Memory B cell (primary cell): ENCODE measurements around the gene AP3D1.

Experiments used
- ATAC-seq: fragments of 150-1000 bp; cut with Tn5 transposase; 2 replicates; pipeline ENCODE4 v1.10.0; 2021; ENCODE audit warnings: low read depth, mild to moderate bottlenecking, moderate library complexity
- DNase-seq, 2 donors: peaks; one replicate each; pipeline ENCODE4 v3.0.0; 2022; ENCODE audit warnings: low spot score in 2 of 2
- H3K27ac Mint-ChIP-seq: one replicate; pipeline ENCODE4 v1.8.0; 2022; ENCODE audit warnings: mild to moderate bottlenecking, moderate library complexity, mixed read lengths
- H3K27me3 Mint-ChIP-seq: one replicate; pipeline ENCODE4 v1.8.0; 2022; ENCODE audit warnings: mixed read lengths
- H3K36me3 Mint-ChIP-seq: one replicate; pipeline ENCODE4 v1.8.0; 2022; ENCODE audit warnings: mild to moderate bottlenecking, mixed read lengths
- H3K4me1 Mint-ChIP-seq: one replicate; pipeline ENCODE4 v1.8.0; 2022; ENCODE audit warnings: mixed read lengths
- H3K4me3 Mint-ChIP-seq: one replicate; pipeline ENCODE4 v1.8.0; 2022; ENCODE audit warnings: mild to moderate bottlenecking, moderate library complexity, mixed read lengths
- H3K9me3 Mint-ChIP-seq: one replicate; pipeline ENCODE4 v1.8.0; 2022; ENCODE audit warnings: mixed read lengths

The AP3D1 gene

GRCh38 chr19:2189880-2190279 lies 38.5 kb upstream of the AP3D1 start:
- Mint-ChIP-seq H3K9me3 (no peaks in the 10 kb centered on the region), H3K27me3 (no peaks in the 10 kb centered on the region), H3K4me3 (no peak overlapping the region), H3K27ac (no peak overlapping the region), H3K4me1 (peaks cover 18% of the 10 kb centered on the region), H3K36me3 (peaks cover 23% of the 10 kb centered on the region)
- DNase-seq, result no peak
- ATAC-seq, result no peak

DNA sequence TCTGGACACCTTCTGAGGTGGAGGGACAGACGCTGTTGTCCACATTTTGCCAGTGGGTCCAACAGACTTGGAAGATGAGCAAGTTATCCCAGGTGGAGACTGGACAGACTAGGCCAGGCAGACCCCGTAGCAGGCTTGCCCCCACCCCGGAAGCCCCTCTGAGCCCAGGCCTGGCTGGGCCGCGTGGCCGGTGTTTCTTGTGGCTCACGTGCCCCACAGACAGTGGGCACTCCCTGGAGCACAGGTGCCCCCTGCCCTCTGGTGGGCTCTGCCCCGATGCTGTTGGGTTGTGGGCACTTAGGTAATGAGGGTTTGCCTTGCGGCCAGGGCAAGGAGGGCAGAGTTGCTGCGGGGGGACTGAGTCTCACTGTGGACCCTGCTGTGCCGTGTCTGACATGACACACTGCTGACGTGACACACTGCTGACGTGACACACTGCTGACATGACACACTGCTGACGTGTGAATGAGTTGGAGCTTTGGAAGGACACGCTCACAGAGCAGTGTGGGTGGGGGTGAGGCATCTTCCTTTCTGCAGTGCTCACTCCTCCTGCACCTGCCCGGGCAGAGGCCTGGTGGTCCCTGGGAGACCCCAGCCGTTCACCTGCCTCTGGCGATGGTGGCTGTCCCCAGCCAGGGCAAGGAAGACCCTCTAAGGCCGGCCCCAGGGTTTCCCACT lies 37.5 kb upstream of the AP3D1 start:
- Mint-ChIP-seq H3K36me3 (peaks cover 23% of the 10 kb centered on the region), H3K4me1 (peaks cover 21% of the 10 kb centered on the region), H3K9me3 (no peaks in the 10 kb centered on the region), H3K27ac (no peak overlapping the region), H3K4me3 (peak overlapping the region; percentile 21), H3K27me3 (no peaks in the 10 kb centered on the region)
- ATAC-seq (no peak), DNase-seq (no peak)

DNA sequence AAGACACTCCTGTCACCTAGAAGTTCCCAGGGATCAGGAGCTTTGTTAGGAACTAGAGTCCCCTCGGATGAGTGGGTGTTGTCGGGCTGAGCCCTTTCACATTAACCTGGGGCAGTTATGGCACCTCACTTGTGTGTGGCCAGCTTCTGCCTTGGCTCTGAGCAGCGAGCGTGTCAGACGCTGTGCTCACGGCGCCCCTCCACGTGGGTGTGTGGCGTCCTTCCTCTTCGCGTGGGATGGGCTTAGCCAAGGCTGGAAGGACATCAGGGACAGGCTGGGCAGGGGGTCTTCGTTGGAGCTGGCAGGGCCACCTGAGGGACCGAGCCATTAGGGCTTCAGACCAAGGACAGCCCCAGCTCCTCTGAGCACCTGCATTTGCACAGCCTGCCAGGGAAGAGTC lies 35.8 kb upstream of the AP3D1 start:
- peak overlapping the region; percentile 76 for H3K27ac Mint-ChIP-seq

DNA sequence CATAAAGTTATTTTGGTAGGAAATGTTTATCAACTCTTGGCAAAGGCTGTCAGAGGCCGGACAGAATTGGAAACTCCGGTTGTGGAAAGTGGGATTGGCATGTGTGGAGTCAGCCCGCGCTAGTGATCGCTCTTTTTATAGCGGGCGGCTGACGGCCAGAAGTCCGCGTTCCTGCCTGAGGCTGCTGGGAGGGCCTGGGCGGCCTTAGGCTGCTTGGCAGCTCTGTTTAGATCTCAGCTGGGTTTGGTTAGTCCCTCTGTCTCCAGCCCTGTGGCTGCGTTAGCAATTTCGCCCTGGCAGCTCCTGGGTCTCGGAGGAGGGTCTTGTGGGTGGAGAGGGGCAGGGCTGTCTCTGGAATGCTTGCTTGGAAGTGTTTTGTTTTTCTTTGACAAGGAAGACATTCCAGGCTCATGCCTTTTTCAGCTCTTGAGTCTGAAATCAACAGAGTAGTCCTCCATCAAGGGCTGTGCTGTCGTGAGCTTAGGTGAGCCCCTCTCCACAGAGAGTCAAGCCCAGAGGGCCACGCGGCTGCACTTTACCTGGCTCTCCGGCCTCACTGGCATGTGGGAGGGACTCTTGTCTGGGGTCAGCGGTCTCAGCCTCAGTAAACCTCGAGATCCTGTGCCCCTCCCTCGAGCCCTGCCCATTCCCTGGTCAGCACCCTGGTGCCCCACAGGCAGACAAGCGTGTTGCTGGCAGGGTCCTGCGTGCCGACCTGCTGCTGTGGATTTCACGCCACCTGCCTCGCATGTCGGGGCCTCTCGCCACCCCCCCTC lies 34.9 kb upstream of the AP3D1 start:
- Mint-ChIP-seq H3K27ac (no peak overlapping the region), H3K36me3 (peaks cover 11% of the 10 kb centered on the region)
- ATAC-seq, result no peak

More for the DNA sequence above, 35.8 kb upstream of the AP3D1 start:
- Mint-ChIP-seq H3K27me3 (no peaks in the 10 kb centered on the region), H3K4me3 (peak overlapping the region; percentile 54), H3K36me3 (peaks cover 15% of the 10 kb centered on the region), H3K9me3 (no peaks in the 10 kb centered on the region), H3K4me1 (peaks cover 28% of the 10 kb centered on the region)
- ATAC-seq (no peak), DNase-seq (no peak)

GRCh38 chr19:2185734-2186070 lies 34.3 kb upstream of the AP3D1 start:
- Mint-ChIP-seq H3K27ac (no peak overlapping the region), H3K4me1 (peaks cover 28% of the 10 kb centered on the region), H3K27me3 (no peaks in the 10 kb centered on the region), H3K4me3 (no peak overlapping the region), H3K36me3 (peaks cover 13% of the 10 kb centered on the region), H3K9me3 (no peaks in the 10 kb centered on the region)
- no peak for ATAC-seq
- DNase-seq, result no peak

More for the DNA sequence above, 34.9 kb upstream of the AP3D1 start:
- Mint-ChIP-seq H3K27me3 (no peaks in the 10 kb centered on the region), H3K4me3 (no peak overlapping the region), H3K9me3 (no peaks in the 10 kb centered on the region), H3K4me1 (peaks cover 28% of the 10 kb centered on the region)
- no peak for DNase-seq

DNA sequence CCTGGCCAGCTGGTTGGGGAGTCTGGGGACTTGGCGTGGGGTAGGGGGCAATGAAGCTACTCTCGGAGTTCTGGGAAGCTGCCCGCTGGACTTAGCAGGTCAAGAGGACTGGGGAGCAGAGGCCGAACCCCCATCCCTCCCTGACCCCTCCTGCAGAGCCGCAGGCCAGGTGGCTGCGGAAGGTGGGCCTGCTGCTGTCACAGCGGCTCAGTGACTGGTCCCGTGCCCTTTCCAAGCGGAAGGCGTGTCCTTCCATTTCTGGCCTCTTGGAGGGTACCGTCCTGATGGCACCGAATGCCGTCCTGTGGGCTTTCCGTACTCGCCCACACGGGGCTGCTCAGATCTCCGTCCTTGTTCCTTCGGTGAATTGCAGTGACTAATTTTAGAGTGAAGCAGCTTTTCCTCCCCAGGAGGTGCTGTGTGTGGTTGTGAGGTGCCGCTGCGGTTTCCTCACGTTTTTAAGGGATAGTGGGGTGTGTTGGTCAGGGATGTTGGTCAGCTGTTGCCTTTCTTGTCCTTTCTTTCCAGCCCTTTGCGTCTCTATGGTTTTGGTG lies 33.1 kb upstream of the AP3D1 start:
- Mint-ChIP-seq H3K4me1 (peaks cover 34% of the 10 kb centered on the region), H3K36me3 (peaks cover 14% of the 10 kb centered on the region), H3K4me3 (no peak overlapping the region), H3K9me3 (no peaks in the 10 kb centered on the region), H3K27ac (no peak overlapping the region), H3K27me3 (no peaks in the 10 kb centered on the region)
- no peak for DNase-seq
- no peak for ATAC-seq

GRCh38 chr19:2181633-2181997 lies 30.2 kb upstream of the AP3D1 start:
- H3K27me3 Mint-ChIP-seq, result no peaks in the 10 kb centered on the region
- H3K4me1 Mint-ChIP-seq, result peaks cover 25% of the 10 kb centered on the region
- no peaks in the 10 kb centered on the region for H3K9me3 Mint-ChIP-seq
- H3K36me3 Mint-ChIP-seq, result peaks cover 14% of the 10 kb centered on the region
- ATAC-seq (no peak), DNase-seq (no peak)
- no peak overlapping the region for H3K27ac Mint-ChIP-seq
- no peak overlapping the region for H3K4me3 Mint-ChIP-seq

DNA sequence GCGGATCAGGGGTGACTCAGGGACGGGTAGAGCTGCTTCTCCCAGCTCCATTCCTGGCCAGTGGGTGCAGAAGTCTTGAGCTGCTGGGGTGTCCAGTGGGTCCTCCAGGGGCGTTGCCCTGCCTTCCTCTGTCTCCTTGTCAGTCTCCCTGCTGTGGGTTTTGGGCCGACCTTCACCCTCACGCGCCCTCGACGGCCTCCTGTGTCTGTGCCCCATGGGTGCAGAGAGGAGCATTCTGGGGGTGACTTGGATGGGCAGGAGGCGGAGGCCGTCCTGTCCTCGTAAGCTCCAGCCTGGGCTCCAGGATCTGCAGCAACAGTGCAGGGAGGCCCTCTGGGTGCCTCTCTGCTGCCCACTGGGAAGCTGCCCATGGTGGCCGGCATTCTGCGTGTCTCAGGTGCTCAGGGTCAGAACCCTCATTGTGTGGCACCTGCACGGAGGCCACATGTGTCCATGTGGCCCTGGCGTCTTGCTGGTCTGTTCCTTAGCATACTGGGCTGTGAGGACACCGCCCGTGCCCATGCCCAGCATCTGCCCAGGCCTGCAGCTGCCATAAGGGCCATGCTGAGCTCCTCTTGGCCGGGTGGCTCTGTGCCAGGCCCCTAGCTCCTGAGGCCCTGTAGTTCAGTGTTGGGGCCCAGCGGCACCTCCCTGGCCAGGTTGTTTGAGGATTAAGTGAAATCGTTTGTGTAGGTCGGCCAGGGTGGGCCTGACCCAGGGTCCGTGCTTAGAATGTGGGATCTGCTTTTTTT lies 29.7 kb upstream of the AP3D1 start:
- DNase-seq, result no peak
- Mint-ChIP-seq H3K4me3 (peak overlapping the region; percentile 25), H3K27ac (peak overlapping the region; percentile 45), H3K4me1 (peaks cover 26% of the 10 kb centered on the region), H3K9me3 (no peaks in the 10 kb centered on the region), H3K27me3 (no peaks in the 10 kb centered on the region), H3K36me3 (peaks cover 14% of the 10 kb centered on the region)
- no peak for ATAC-seq

- H3K4me3 Mint-ChIP-seq, result no peak overlapping the region
- H3K4me1 Mint-ChIP-seq, result peaks cover 24% of the 10 kb centered on the region
- ATAC-seq (no peak), DNase-seq (no peak)
- no peaks in the 10 kb centered on the region for H3K27me3 Mint-ChIP-seq
- H3K36me3 Mint-ChIP-seq, result peaks cover 10% of the 10 kb centered on the region
- H3K9me3 Mint-ChIP-seq, result no peaks in the 10 kb centered on the region
- H3K27ac Mint-ChIP-seq, result peak overlapping the region; percentile 45
Measured at GRCh38 chr19:2180114-2180513, 28.7 kb upstream of the AP3D1 start.

DNA sequence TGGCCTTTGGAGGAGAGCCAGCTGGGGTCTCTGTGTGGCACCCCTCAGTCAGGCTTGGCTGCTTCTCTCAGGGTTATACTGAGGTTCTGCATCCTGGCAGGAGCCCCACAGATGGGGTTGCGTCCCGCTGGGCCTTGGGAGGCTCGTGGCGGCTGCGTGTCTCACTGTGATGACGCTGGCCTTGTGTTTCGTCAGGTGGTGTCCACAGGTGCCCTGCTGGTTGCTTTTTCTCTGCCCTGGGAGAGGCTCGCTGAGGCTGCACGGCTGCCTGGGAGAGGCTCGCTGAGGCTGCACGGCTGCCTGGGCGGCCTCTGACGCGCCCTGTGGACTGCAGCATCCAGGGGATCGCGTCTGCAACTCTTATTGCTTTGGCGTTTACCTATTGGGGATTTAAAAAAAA lies 27.7 kb upstream of the AP3D1 start:
- DNase-seq (no peak), ATAC-seq (no peak)
- Mint-ChIP-seq H3K4me1 (peaks cover 21% of the 10 kb centered on the region), H3K27me3 (no peaks in the 10 kb centered on the region), H3K27ac (no peak overlapping the region), H3K4me3 (no peak overlapping the region), H3K36me3 (peaks cover 11% of the 10 kb centered on the region), H3K9me3 (no peaks in the 10 kb centered on the region)

DNA sequence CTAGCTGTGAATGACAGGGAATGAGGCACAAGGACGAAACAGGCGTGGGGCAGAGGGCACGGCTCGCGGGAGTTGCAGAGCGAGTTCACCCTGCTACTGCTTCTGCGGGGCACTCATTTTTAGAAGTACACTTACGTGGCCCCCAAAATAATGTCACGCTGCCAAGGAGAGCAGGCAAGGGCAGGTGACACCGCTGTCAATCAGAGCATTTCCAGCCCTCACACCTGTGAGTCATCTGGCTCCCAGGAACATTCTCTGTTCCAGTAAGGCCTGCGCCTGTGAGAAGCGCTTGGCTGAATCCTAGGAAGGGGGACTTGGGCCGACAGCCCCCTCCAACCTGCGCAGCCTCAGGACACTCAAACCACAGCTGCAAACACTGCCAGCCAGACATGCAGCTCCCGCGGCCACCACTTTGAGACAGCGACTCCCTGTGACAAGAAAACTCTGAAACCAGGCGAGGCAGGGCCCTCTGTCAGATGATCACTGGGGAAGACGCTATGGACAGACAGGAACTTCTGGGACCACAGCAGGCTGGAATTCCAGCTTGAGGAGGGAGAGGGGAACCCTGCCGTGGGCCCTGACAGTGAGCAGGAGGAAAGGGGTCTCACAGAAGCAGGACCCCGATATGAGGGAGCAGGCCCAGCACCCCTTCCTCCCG lies 25.1 kb upstream of the AP3D1 start:
- H3K9me3 Mint-ChIP-seq, result no peaks in the 10 kb centered on the region
- ATAC-seq (no peak), DNase-seq (no peak)
- H3K4me3 Mint-ChIP-seq, result no peak overlapping the region
- H3K36me3 Mint-ChIP-seq, result peaks cover 10% of the 10 kb centered on the region
- H3K27ac Mint-ChIP-seq, result no peak overlapping the region
- H3K27me3 Mint-ChIP-seq, result no peaks in the 10 kb centered on the region
- peaks cover 20% of the 10 kb centered on the region for H3K4me1 Mint-ChIP-seq

DNA sequence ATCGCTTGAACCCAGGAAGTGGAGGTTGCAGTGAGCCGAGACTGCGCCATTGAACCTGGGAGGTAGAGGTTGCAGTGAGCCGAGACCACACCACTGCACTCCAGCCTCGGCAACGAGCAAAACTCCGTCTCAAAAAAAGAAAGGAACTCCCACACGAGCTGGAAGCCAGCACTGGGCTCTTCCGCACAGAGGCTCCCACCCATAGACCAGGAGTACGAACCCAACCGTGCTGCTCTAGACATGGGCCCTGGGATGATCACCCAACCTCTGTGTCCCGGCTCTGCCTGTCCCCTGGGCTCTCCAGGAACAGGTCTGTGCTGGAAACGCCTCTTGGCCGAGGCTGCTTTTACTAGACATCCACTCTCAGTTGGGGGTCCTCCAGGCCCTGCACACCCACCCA lies 24.4 kb upstream of the AP3D1 start:
- ATAC-seq (no peak), DNase-seq (no peak)
- Mint-ChIP-seq H3K9me3 (no peaks in the 10 kb centered on the region), H3K36me3 (peaks cover 8% of the 10 kb centered on the region), H3K27ac (no peak overlapping the region), H3K27me3 (no peaks in the 10 kb centered on the region), H3K4me1 (peaks cover 26% of the 10 kb centered on the region), H3K4me3 (no peak overlapping the region)

- H3K9me3 Mint-ChIP-seq, result no peaks in the 10 kb centered on the region
- no peaks in the 10 kb centered on the region for H3K27me3 Mint-ChIP-seq
- ATAC-seq, result no peak
- H3K27ac Mint-ChIP-seq, result no peak overlapping the region
- no peak for DNase-seq
- H3K4me1 Mint-ChIP-seq, result peaks cover 32% of the 10 kb centered on the region
- H3K36me3 Mint-ChIP-seq, result peaks cover 6% of the 10 kb centered on the region
- no peak overlapping the region for H3K4me3 Mint-ChIP-seq
Measured at GRCh38 chr19:2173767-2174577, 22.6 kb upstream of the AP3D1 start.
